Measurements from ENCODE around the gene RAB3C.

RAB3C gene

DNA sequence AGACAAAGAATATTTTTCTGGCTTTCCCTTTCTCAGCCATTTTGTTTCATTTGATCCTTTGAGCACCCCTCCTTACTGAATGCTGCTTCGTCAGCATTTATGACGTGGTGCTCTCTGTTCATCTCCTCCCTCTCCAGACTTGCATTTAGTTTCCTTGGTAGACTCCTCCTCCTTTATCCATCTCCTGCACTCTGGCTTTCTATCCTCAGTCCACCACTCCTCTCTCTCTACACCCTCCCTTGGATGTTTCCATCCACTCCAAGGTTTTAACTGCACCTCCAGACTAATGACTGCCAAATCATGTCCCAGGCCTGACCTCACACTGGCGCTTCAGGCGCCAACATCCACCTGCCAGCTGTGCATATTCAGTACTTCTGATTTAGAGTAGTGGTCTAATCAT lies 245.4 kb downstream of the RAB3C start:
- H3K27ac ChIP-seq (ENCODE audit: low read depth, low read length), result no peak overlapping the region
- H3K9ac ChIP-seq (ENCODE audit: low read depth in 1 of 2, low read length in 2 of 2), result no peak overlapping the region
- no peaks in the 10 kb centered on the region for H3K27me3 ChIP-seq (ENCODE audit: control insufficient read depth in 1 of 2, insufficient read depth in 2 of 2, low read length in 2 of 2)
- no peaks in the 10 kb centered on the region for H3K36me3 ChIP-seq (ENCODE audit: control insufficient read depth in 1 of 2, insufficient read depth in 2 of 2, low read length in 2 of 2)
- no peak overlapping the region for H3K4me3 ChIP-seq (ENCODE audit: low read depth in 1 of 2, low read length in 2 of 2)
- H3K4me1 ChIP-seq (ENCODE audit: control insufficient read depth in 1 of 2, insufficient read depth in 2 of 2, low read length in 2 of 2), result no peaks in the 10 kb centered on the region
- no peaks in the 10 kb centered on the region for H3K9me3 ChIP-seq (ENCODE audit: control insufficient read depth in 1 of 2, low read length in 2 of 2)

GRCh38 chr5:58834242-58835225 lies 251.7 kb downstream of the RAB3C start:
- H3K27ac ChIP-seq (ENCODE audit: low read depth, low read length), result no peak overlapping the region
- H3K9ac ChIP-seq (ENCODE audit: low read depth in 1 of 2, low read length in 2 of 2), result no peak overlapping the region
- no peak overlapping the region for H3K4me3 ChIP-seq (ENCODE audit: low read depth in 1 of 2, low read length in 2 of 2)
- H3K36me3 ChIP-seq (ENCODE audit: control insufficient read depth in 1 of 2, insufficient read depth in 2 of 2, low read length in 2 of 2), result no peaks in the 10 kb centered on the region
- no peaks in the 10 kb centered on the region for H3K9me3 ChIP-seq (ENCODE audit: control insufficient read depth in 1 of 2, low read length in 2 of 2)
- H3K4me1 ChIP-seq (ENCODE audit: control insufficient read depth in 1 of 2, insufficient read depth in 2 of 2, low read length in 2 of 2), result no peaks in the 10 kb centered on the region
- no peaks in the 10 kb centered on the region for H3K27me3 ChIP-seq (ENCODE audit: control insufficient read depth in 1 of 2, insufficient read depth in 2 of 2, low read length in 2 of 2)

GRCh38 chr5:58836351-58836750 lies 253.5 kb downstream of the RAB3C start:
- peaks cover 2 to 4% of the 10 kb centered on the region in 2 donors for H3K9me3 ChIP-seq (ENCODE audit: control insufficient read depth in 1 of 2, low read length in 2 of 2)
- no peak overlapping the region for H3K4me3 ChIP-seq (ENCODE audit: low read depth in 1 of 2, low read length in 2 of 2)
- no peak overlapping the region for H3K27ac ChIP-seq (ENCODE audit: low read depth, low read length)
- no peaks in the 10 kb centered on the region for H3K36me3 ChIP-seq (ENCODE audit: control insufficient read depth in 1 of 2, insufficient read depth in 2 of 2, low read length in 2 of 2)
- H3K9ac ChIP-seq (ENCODE audit: low read depth in 1 of 2, low read length in 2 of 2), result no peak overlapping the region
- no peaks in the 10 kb centered on the region for H3K4me1 ChIP-seq (ENCODE audit: control insufficient read depth in 1 of 2, insufficient read depth in 2 of 2, low read length in 2 of 2)
- H3K27me3 ChIP-seq (ENCODE audit: control insufficient read depth in 1 of 2, insufficient read depth in 2 of 2, low read length in 2 of 2), result no peaks in the 10 kb centered on the region

DNA sequence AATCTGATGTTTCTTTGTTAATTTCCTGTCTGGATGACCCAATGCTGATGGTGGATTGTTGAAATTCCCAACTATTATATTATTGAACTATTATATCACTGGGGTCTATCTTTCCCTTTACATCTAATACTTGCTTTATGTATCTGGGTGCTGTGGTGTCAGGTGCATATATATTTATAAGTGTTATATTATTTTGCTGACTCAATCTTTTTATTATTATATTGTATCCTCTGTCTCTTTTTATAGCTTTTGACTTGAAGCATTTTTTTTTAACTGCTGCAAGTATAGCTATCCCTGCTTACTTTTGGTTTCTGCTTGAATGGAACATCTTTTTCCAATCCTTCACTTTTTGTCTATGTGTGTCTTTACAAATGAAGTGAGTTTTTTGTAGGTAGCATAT lies 255.9 kb downstream of the RAB3C start:
- Histone ChIP-seq H3K9ac (ENCODE audit: low read depth in 1 of 2, low read length in 2 of 2) (no peak overlapping the region), H3K9me3 (ENCODE audit: control insufficient read depth in 1 of 2, low read length in 2 of 2) (peaks cover 2 to 4% of the 10 kb centered on the region in 2 donors), H3K4me3 (ENCODE audit: low read depth in 1 of 2, low read length in 2 of 2) (no peak overlapping the region), H3K27me3 (ENCODE audit: control insufficient read depth in 1 of 2, insufficient read depth in 2 of 2, low read length in 2 of 2) (no peaks in the 10 kb centered on the region), H3K27ac (ENCODE audit: low read depth, low read length) (no peak overlapping the region), H3K4me1 (ENCODE audit: control insufficient read depth in 1 of 2, insufficient read depth in 2 of 2, low read length in 2 of 2) (no peaks in the 10 kb centered on the region), H3K36me3 (ENCODE audit: control insufficient read depth in 1 of 2, insufficient read depth in 2 of 2, low read length in 2 of 2) (no peaks in the 10 kb centered on the region)

DNA sequence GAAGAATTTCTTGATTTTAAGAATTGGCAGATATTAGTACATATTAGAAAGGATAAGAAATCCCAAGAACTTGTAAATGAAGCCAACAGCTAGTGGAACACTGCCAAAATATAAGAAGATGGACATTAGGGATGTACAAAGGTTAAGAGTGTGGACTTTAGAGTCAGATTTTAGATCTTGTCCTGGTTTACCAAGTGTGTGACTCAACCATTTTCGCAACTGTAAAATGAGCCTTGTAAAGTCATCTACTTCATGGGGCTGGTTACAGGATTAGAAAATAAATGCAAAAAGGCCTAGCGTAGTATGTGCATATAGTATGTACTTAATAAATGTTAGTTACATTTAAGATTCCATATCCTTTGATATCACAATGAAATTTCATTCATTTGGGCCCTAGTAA lies 260.0 kb downstream of the RAB3C start:
- Histone ChIP-seq H3K27ac (ENCODE audit: low read depth, low read length) (no peak overlapping the region), H3K27me3 (ENCODE audit: control insufficient read depth in 1 of 2, insufficient read depth in 2 of 2, low read length in 2 of 2) (no peaks in the 10 kb centered on the region), H3K36me3 (ENCODE audit: control insufficient read depth in 1 of 2, insufficient read depth in 2 of 2, low read length in 2 of 2) (no peaks in the 10 kb centered on the region), H3K9me3 (ENCODE audit: control insufficient read depth in 1 of 2, low read length in 2 of 2) (peaks cover 2 to 4% of the 10 kb centered on the region in 2 donors), H3K9ac (ENCODE audit: low read depth in 1 of 2, low read length in 2 of 2) (no peak overlapping the region), H3K4me1 (ENCODE audit: control insufficient read depth in 1 of 2, insufficient read depth in 2 of 2, low read length in 2 of 2) (no peaks in the 10 kb centered on the region), H3K4me3 (ENCODE audit: low read depth in 1 of 2, low read length in 2 of 2) (no peak overlapping the region)

GRCh38 chr5:58844395-58844794 lies 261.5 kb downstream of the RAB3C start:
- Histone ChIP-seq H3K27me3 (ENCODE audit: control insufficient read depth in 1 of 2, insufficient read depth in 2 of 2, low read length in 2 of 2) (no peaks in the 10 kb centered on the region), H3K27ac (ENCODE audit: low read depth, low read length) (no peak overlapping the region), H3K4me1 (ENCODE audit: control insufficient read depth in 1 of 2, insufficient read depth in 2 of 2, low read length in 2 of 2) (no peaks in the 10 kb centered on the region), H3K9me3 (ENCODE audit: control insufficient read depth in 1 of 2, low read length in 2 of 2) (peaks cover 2 to 4% of the 10 kb centered on the region in 2 donors), H3K36me3 (ENCODE audit: control insufficient read depth in 1 of 2, insufficient read depth in 2 of 2, low read length in 2 of 2) (no peaks in the 10 kb centered on the region), H3K9ac (ENCODE audit: low read depth in 1 of 2, low read length in 2 of 2) (no peak overlapping the region), H3K4me3 (ENCODE audit: low read depth in 1 of 2, low read length in 2 of 2) (no peak overlapping the region)

- no peak overlapping the region for H3K27ac ChIP-seq (ENCODE audit: low read depth, low read length)
- no peaks in the 10 kb centered on the region for H3K36me3 ChIP-seq (ENCODE audit: control insufficient read depth in 1 of 2, insufficient read depth in 2 of 2, low read length in 2 of 2)
Observed at GRCh38 chr5:58847041-58847440, 264.2 kb downstream of the RAB3C start.

DNA sequence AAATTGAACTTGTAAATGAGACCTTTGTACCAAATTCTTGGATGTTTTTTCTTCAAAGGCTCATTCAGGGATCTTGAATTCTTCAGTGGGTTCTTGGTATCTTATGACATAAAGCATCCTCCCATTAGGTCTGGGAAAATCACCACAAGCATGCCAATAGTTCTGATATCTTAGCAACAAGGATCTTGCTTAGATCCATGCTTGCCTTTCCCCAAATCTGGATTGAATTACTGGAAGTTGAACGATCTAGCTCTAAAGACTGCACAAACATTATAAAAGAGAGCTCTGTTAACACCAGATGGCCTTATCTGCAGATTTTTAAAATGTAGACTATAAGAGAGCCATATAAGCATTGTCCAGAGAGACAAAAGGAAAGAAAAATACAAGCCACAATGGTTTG lies 266.3 kb downstream of the RAB3C start:
- Histone ChIP-seq H3K4me3 (ENCODE audit: low read depth in 1 of 2, low read length in 2 of 2) (no peak overlapping the region), H3K9ac (ENCODE audit: low read depth in 1 of 2, low read length in 2 of 2) (no peak overlapping the region), H3K4me1 (ENCODE audit: control insufficient read depth in 1 of 2, insufficient read depth in 2 of 2, low read length in 2 of 2) (no peaks in the 10 kb centered on the region), H3K27me3 (ENCODE audit: control insufficient read depth in 1 of 2, insufficient read depth in 2 of 2, low read length in 2 of 2) (no peaks in the 10 kb centered on the region), H3K36me3 (ENCODE audit: control insufficient read depth in 1 of 2, insufficient read depth in 2 of 2, low read length in 2 of 2) (no peaks in the 10 kb centered on the region), H3K9me3 (ENCODE audit: control insufficient read depth in 1 of 2, low read length in 2 of 2) (no peaks in the 10 kb centered on the region), H3K27ac (ENCODE audit: low read depth, low read length) (no peak overlapping the region)

More at GRCh38 chr5:58847041-58847440, 264.2 kb downstream of the RAB3C start:
- H3K27me3 ChIP-seq (ENCODE audit: control insufficient read depth in 1 of 2, insufficient read depth in 2 of 2, low read length in 2 of 2), result no peaks in the 10 kb centered on the region
- no peaks in the 10 kb centered on the region for H3K9me3 ChIP-seq (ENCODE audit: control insufficient read depth in 1 of 2, low read length in 2 of 2)
- H3K4me3 ChIP-seq (ENCODE audit: low read depth in 1 of 2, low read length in 2 of 2), result no peak overlapping the region
- no peak overlapping the region for H3K9ac ChIP-seq (ENCODE audit: low read depth in 1 of 2, low read length in 2 of 2)
- H3K4me1 ChIP-seq (ENCODE audit: control insufficient read depth in 1 of 2, insufficient read depth in 2 of 2, low read length in 2 of 2), result no peaks in the 10 kb centered on the region

DNA sequence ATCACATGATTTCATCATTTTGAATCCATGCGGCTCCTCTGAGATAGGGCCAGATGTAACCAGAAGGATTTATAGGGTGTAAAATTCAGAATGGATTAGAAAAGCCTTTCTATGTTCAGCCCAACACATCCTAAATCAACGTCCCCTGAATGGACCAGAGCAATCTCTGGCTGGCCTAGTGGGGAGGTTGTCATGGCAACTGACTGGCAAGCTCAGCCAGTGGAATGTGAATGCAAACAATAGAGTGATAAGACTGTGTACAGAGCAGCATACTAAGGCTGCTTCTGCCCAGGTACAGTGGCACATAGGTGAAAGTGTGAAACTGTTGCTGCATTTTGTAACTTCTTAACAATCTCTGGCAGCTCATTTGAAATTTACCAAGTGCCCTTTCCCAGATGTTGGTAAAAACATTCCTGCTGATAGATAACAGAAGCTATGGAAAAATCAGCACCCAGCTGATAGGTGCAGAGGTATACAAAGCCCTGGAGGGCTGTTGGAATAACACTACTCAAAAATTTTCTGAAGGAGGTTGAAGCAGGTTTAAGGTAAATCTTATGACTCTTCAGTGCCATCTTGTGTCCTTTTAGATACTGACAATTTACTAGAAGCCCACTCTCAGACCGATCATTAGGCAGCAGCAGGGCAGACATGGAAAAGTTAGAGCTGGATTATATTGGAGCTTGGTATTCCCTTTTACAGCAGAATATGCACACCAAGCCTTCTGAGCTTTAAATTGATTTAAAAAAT lies 267.2 kb downstream of the RAB3C start:
- Histone ChIP-seq H3K4me1 (ENCODE audit: control insufficient read depth in 1 of 2, insufficient read depth in 2 of 2, low read length in 2 of 2) (no peaks in the 10 kb centered on the region), H3K27me3 (ENCODE audit: control insufficient read depth in 1 of 2, insufficient read depth in 2 of 2, low read length in 2 of 2) (no peaks in the 10 kb centered on the region), H3K9ac (ENCODE audit: low read depth in 1 of 2, low read length in 2 of 2) (no peak overlapping the region), H3K27ac (ENCODE audit: low read depth, low read length) (no peak overlapping the region), H3K4me3 (ENCODE audit: low read depth in 1 of 2, low read length in 2 of 2) (no peak overlapping the region), H3K36me3 (ENCODE audit: control insufficient read depth in 1 of 2, insufficient read depth in 2 of 2, low read length in 2 of 2) (no peaks in the 10 kb centered on the region), H3K9me3 (ENCODE audit: control insufficient read depth in 1 of 2, low read length in 2 of 2) (no peaks in the 10 kb centered on the region)

GRCh38 chr5:58851153-58851552 lies 268.3 kb downstream of the RAB3C start:
- Histone ChIP-seq H3K27ac (ENCODE audit: low read depth, low read length) (no peak overlapping the region), H3K4me1 (ENCODE audit: control insufficient read depth in 1 of 2, insufficient read depth in 2 of 2, low read length in 2 of 2) (no peaks in the 10 kb centered on the region), H3K4me3 (ENCODE audit: low read depth in 1 of 2, low read length in 2 of 2) (no peak overlapping the region), H3K9ac (ENCODE audit: low read depth in 1 of 2, low read length in 2 of 2) (no peak overlapping the region), H3K36me3 (ENCODE audit: control insufficient read depth in 1 of 2, insufficient read depth in 2 of 2, low read length in 2 of 2) (no peaks in the 10 kb centered on the region), H3K9me3 (ENCODE audit: control insufficient read depth in 1 of 2, low read length in 2 of 2) (no peaks in the 10 kb centered on the region), H3K27me3 (ENCODE audit: control insufficient read depth in 1 of 2, insufficient read depth in 2 of 2, low read length in 2 of 2) (no peaks in the 10 kb centered on the region)

Measured in duodenal mucosa (tissue), 2 donors.